ENCODE data around the gene CEP85L. TPM values are rescaled to one million over a fixed set of nuclear protein-coding genes. Genes with fewer than 3 reads are reported as not detected.

CEP85L gene
- total RNA-seq, 4 donors from 2014 or later, result 15.6 to 22.8 (median 21.9) TPM

- in situ Hi-C loops (cut with MboI; ENCODE audit: low sequenced_read_pairs in 4 of 4), result no loop called here
- intact Hi-C loops (cut with DNase I; ENCODE audit: low total_unique reads), result no loop called here
- H3K4me3 ChIP-seq, result no peak overlapping the region
- no peaks in the 10 kb centered on the region for H3K9me3 ChIP-seq
- no peaks in the 10 kb centered on the region for H3K27me3 ChIP-seq
- TF ChIP-seq POLR2A (IDR thresholded peaks at IDR 0.05), result no peak
- no peak for TF ChIP-seq CTCF (IDR thresholded peaks at IDR 0.05 in 4 of 5, conservative IDR thresholded peaks at IDR 0.05 in 1 of 5)
- no peaks in the 10 kb centered on the region for H3K4me1 ChIP-seq
- no peak overlapping the region for H3K27ac ChIP-seq
- DNase-seq (no peak), ATAC-seq (no peak)
- H3K36me3 ChIP-seq, result peaks cover 0 to 38% of the 10 kb centered on the region in 2 donors
These were observed 181.9 kb downstream of the CEP85L start for GRCh38 chr6:118469468-118469867.

GRCh38 chr6:118468682-118469465 is 182.5 kb downstream of the CEP85L start:
- TF ChIP-seq CTCF (IDR thresholded peaks at IDR 0.05 in 4 of 5, conservative IDR thresholded peaks at IDR 0.05 in 1 of 5) (no peak), POLR2A (IDR thresholded peaks at IDR 0.05) (no peak)
- in situ Hi-C loops (cut with MboI; ENCODE audit: low sequenced_read_pairs in 4 of 4), result no loop called here
- no peaks in the 10 kb centered on the region for H3K4me1 ChIP-seq
- intact Hi-C loops (cut with DNase I; ENCODE audit: low total_unique reads), result no loop called here
- no peak overlapping the region for H3K4me3 ChIP-seq
- no peak for DNase-seq
- H3K36me3 ChIP-seq, result peaks cover 0 to 44% of the 10 kb centered on the region in 2 donors
- no peaks in the 10 kb centered on the region for H3K9me3 ChIP-seq
- no peaks in the 10 kb centered on the region for H3K27me3 ChIP-seq
- H3K27ac ChIP-seq, result no peak overlapping the region
- ATAC-seq, result no peak

- in situ Hi-C loops (cut with MboI; ENCODE audit: low sequenced_read_pairs in 4 of 4) (no loop called here), intact Hi-C loops (cut with DNase I; ENCODE audit: low total_unique reads) (no loop called here)
- H3K4me1 ChIP-seq, result no peaks in the 10 kb centered on the region
- H3K36me3 ChIP-seq, result peaks cover 0 to 44% of the 10 kb centered on the region in 2 donors
- H3K27ac ChIP-seq, result no peak overlapping the region
- no peak for TF ChIP-seq CTCF (IDR thresholded peaks at IDR 0.05 in 4 of 5, conservative IDR thresholded peaks at IDR 0.05 in 1 of 5)
- no peak for TF ChIP-seq POLR2A (IDR thresholded peaks at IDR 0.05)
- no peaks in the 10 kb centered on the region for H3K9me3 ChIP-seq
- no peak for DNase-seq
- no peaks in the 10 kb centered on the region for H3K27me3 ChIP-seq
- no peak for ATAC-seq
- H3K4me3 ChIP-seq, result no peak overlapping the region
These were observed 184.2 kb downstream of the CEP85L start for GRCh38 chr6:118467181-118467580.

GRCh38 chr6:118464620-118465019 is 186.8 kb downstream of the CEP85L start:
- in situ Hi-C loops (cut with MboI; ENCODE audit: low sequenced_read_pairs in 4 of 4), result no loop called here
- peaks cover 0 to 44% of the 10 kb centered on the region in 2 donors for H3K36me3 ChIP-seq
- no peak for ATAC-seq

More at GRCh38 chr6:118464620-118465019, 186.8 kb downstream of the CEP85L start:
- Histone ChIP-seq H3K9me3 (no peaks in the 10 kb centered on the region), H3K27ac (no peak overlapping the region), H3K27me3 (no peaks in the 10 kb centered on the region), H3K4me3 (no peak overlapping the region), H3K4me1 (no peaks in the 10 kb centered on the region)
- TF ChIP-seq CTCF (IDR thresholded peaks at IDR 0.05 in 4 of 5, conservative IDR thresholded peaks at IDR 0.05 in 1 of 5) (no peak), POLR2A (IDR thresholded peaks at IDR 0.05) (no peak)
- intact Hi-C loops (cut with DNase I; ENCODE audit: low total_unique reads), result no loop called here
- DNase-seq, result no peak

All from gastrocnemius medialis (tissue), 4 donors.